Activated B cell treated with CpG ODN at 0.5 μM for 24 hours (primary cell): ENCODE data around the gene SRPX. TPM values are rescaled to one million over a fixed set of nuclear protein-coding genes. Genes with fewer than 3 reads are reported as not detected.

Experiments
- ATAC-seq: fragments of 200-7000 bp; cut with Tn5 transposase; one replicate; pipeline ENCODE4 v1.10.0; 2021; ENCODE audit warnings: low read depth, mild to moderate bottlenecking, moderate library complexity
- CTCF ChIA-PET: fragments of 350-600 bp; sonication (Branson Sonifier 250); formaldehyde crosslinking; loops from one replicate; lab custom pipeline; 2021; ENCODE audit warnings: antibody characterized with exemption; lab: Charles Lee
- POLR2A ChIA-PET: fragments of 350-600 bp; sonication (Branson Sonifier 250); formaldehyde crosslinking; loops from one replicate; lab custom pipeline; 2021; ENCODE audit warnings: antibody characterized with exemption; lab: Charles Lee
- DNase-seq: peaks from one replicate; pipeline ENCODE4 v3.0.0; 2022
- H3K27ac Mint-ChIP-seq: one replicate; pipeline ENCODE4 v1.8.0; 2020; ENCODE audit warnings: mixed read lengths
- H3K27me3 Mint-ChIP-seq: one replicate; pipeline ENCODE4 v1.8.0; 2021; ENCODE audit warnings: mixed read lengths
- H3K36me3 Mint-ChIP-seq: one replicate; pipeline ENCODE4 v1.8.0; 2021; ENCODE audit warnings: low read depth, mixed read lengths
- H3K4me1 Mint-ChIP-seq: one replicate; pipeline ENCODE4 v1.8.0; 2021; ENCODE audit warnings: mixed read lengths
- H3K4me3 Mint-ChIP-seq: one replicate; pipeline ENCODE4 v1.8.0; 2020; ENCODE audit warnings: mild to moderate bottlenecking, mixed read lengths
- H3K9me3 Mint-ChIP-seq: one replicate; pipeline ENCODE4 v1.8.0; 2020; ENCODE audit warnings: mixed read lengths
- CTCF ChIP-seq: fragments of 200-600 bp; IDR thresholded peaks from one replicate; pipeline ENCODE4 v1.8.0; 2022; ENCODE audit warnings: antibody characterized with exemption, mild to moderate bottlenecking
- intact Hi-C: fragments of 100-400 bp; cut with micrococcal nuclease; formaldehyde crosslinking; loops from one replicate; pipeline ENCODE4 v1.15.1; 2024
- total RNA-seq: library from RNA; stranded (reverse); gene quantifications from 2 replicates; pipeline ENCODE4 v1.2.3, GENCODE V29; 2022

The SRPX gene
- total RNA-seq, 1 donor from 2014 or later = not detected

- Mint-ChIP-seq H3K27ac (no peak overlapping the region), H3K36me3 (no peaks in the 10 kb centered on the region), H3K4me3 (no peak overlapping the region), H3K4me1 (no peaks in the 10 kb centered on the region), H3K27me3 (no peaks in the 10 kb centered on the region), H3K9me3 (no peaks in the 10 kb centered on the region)
- ChIA-PET POLR2A (no interaction called here), CTCF (no interaction called here)
- TF ChIP-seq CTCF = no peak
- ATAC-seq (no peak), DNase-seq (no peak)
- intact Hi-C loops = no loop called here
Observed at GRCh38 chrX:38154818-38155217, 65.9 kb downstream of the SRPX start.

- ATAC-seq (no peak), DNase-seq (no peak)
- ChIA-PET POLR2A (no interaction called here), CTCF (no interaction called here)
- TF ChIP-seq CTCF = no peak
- no peak overlapping the region for H3K4me3 Mint-ChIP-seq
- H3K27me3 Mint-ChIP-seq = no peaks in the 10 kb centered on the region
- no peaks in the 10 kb centered on the region for H3K9me3 Mint-ChIP-seq
- H3K36me3 Mint-ChIP-seq = no peaks in the 10 kb centered on the region
- intact Hi-C loops = no loop called here
- H3K27ac Mint-ChIP-seq = no peak overlapping the region
- no peaks in the 10 kb centered on the region for H3K4me1 Mint-ChIP-seq
Observed at GRCh38 chrX:38154340-38154739, 66.3 kb downstream of the SRPX start.

- POLR2A ChIA-PET = no interaction called here
- no peak for TF ChIP-seq CTCF
Observed at GRCh38 chrX:38151441-38151840, 69.2 kb downstream of the SRPX start.

GRCh38 chrX:38150993-38151392, 69.7 kb downstream of the SRPX start:
- H3K27ac Mint-ChIP-seq = no peak overlapping the region
- no peak overlapping the region for H3K4me3 Mint-ChIP-seq
- no peaks in the 10 kb centered on the region for H3K9me3 Mint-ChIP-seq
- TF ChIP-seq CTCF = no peak
- POLR2A ChIA-PET = no interaction called here
- H3K4me1 Mint-ChIP-seq = no peaks in the 10 kb centered on the region
- H3K27me3 Mint-ChIP-seq = no peaks in the 10 kb centered on the region
- no peak for ATAC-seq
- intact Hi-C loops = no loop called here
- CTCF ChIA-PET = no interaction called here
- no peak for DNase-seq
- H3K36me3 Mint-ChIP-seq = no peaks in the 10 kb centered on the region

More at GRCh38 chrX:38151441-38151840, 69.2 kb downstream of the SRPX start:
- ATAC-seq (no peak), DNase-seq (no peak)
- no peaks in the 10 kb centered on the region for H3K4me1 Mint-ChIP-seq
- H3K27me3 Mint-ChIP-seq = no peaks in the 10 kb centered on the region
- H3K9me3 Mint-ChIP-seq = no peaks in the 10 kb centered on the region
- no peak overlapping the region for H3K27ac Mint-ChIP-seq
- CTCF ChIA-PET = no interaction called here
- intact Hi-C loops = no loop called here
- H3K4me3 Mint-ChIP-seq = no peak overlapping the region
- no peaks in the 10 kb centered on the region for H3K36me3 Mint-ChIP-seq

GRCh38 chrX:38149016-38149415, 71.7 kb downstream of the SRPX start:
- Mint-ChIP-seq H3K9me3 (no peaks in the 10 kb centered on the region), H3K27ac (no peak overlapping the region), H3K4me1 (no peaks in the 10 kb centered on the region), H3K4me3 (no peak overlapping the region), H3K27me3 (no peaks in the 10 kb centered on the region), H3K36me3 (no peaks in the 10 kb centered on the region)
- ATAC-seq (no peak), DNase-seq (no peak)
- TF ChIP-seq CTCF = no peak
- POLR2A ChIA-PET = no interaction called here
- CTCF ChIA-PET = no interaction called here
- intact Hi-C loops = no loop called here
